Hepatic stellate cell (primary cell): ENCODE measurements around the gene RALGAPB.
"Not testable (repeated sequence)": the region's sequence is repeated elsewhere in the genome, so short reads cannot be mapped to it uniquely, and the experiment has no call there.

Experiments used
- DNase-seq: peaks from one replicate; pipeline ENCODE4 v3.0.0; 2011; ENCODE audit warnings: low spot score

The RALGAPB gene

GRCh38 chr20:38447251-38447661, 25.4 kb upstream of the RALGAPB start:
- DNase-seq: no peak

DNA sequence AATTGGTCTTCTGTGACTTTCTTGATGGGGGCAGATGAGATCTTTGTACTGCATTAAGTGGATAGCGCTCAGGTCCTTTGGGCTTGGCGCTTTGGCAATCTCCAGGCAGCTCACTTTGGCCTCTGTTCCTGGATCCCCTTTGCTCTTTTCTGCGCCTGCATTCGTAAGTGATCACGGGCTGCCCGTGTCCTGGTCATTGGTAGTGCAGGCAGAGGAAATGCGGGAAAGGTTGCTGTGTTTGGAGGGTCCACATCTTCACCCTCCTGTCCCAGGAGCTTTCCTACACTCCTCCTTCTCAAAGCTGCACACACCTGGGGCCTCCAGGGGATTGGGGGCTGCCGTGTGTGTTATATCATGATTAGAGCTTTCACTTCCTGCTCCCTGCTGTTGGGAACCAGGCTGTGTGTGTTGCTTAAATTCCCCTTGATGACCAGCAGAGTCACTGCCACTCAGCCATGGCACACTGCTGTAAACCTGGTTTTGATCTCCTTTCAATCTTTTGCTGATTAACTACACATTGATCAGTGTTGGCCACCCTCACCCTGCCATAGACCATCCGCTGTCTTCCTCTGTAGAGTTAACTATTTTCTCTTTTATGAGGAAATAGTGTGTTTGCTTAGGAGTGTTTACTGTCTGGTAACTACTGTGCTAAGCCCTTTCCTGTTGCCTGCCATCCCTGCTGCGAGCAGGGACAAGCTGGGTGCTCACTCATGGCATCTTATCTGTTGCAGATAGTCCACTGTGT, 24.5 kb upstream of the RALGAPB start:
- DNase-seq: no peak

- no peak for DNase-seq
Measured at GRCh38 chr20:38449046-38449445, 23.6 kb upstream of the RALGAPB start.

GRCh38 chr20:38450412-38450975, 22.1 kb upstream of the RALGAPB start:
- no peak for DNase-seq

DNA sequence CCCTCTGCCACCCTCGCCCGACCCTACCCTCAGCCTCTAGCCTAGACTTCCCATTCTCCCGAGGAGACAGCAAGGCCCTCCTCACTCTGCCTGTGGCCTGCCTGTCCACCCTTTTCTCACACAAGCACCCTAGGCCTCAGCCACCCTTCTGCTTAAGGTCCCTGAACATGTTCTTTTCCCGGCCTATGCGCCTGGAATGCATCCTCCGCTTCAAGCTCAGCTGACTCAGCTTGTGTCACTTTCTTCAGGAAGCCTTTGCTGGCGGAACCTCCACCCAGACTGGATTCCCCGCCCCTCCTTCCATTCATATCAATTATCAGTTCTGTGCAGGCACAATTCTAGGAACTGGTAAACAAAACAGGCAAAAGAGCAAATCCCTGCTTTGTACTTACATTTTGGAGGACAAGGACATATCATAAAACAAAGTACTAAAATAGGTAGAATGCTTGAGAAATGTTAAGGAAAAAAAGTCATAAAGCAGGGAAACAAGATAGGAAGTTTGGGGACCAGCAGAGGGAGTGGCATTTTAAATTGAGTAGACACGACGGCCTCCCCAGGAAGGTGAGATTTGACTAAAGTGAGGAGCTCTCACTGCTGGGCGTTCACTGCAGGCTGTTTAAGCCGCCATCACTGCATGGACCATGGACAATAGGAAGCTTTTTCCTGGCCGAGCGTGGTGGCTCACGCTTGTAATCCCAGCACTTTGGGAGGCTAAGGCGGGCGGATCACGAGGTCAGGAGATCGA, 19.6 kb upstream of the RALGAPB start:
- peak; percentile 53 for DNase-seq

GRCh38 chr20:38453941-38454340, 18.7 kb upstream of the RALGAPB start:
- no peak for DNase-seq

GRCh38 chr20:38454556-38455473, 17.8 kb upstream of the RALGAPB start:
- DNase-seq: no peak

DNA sequence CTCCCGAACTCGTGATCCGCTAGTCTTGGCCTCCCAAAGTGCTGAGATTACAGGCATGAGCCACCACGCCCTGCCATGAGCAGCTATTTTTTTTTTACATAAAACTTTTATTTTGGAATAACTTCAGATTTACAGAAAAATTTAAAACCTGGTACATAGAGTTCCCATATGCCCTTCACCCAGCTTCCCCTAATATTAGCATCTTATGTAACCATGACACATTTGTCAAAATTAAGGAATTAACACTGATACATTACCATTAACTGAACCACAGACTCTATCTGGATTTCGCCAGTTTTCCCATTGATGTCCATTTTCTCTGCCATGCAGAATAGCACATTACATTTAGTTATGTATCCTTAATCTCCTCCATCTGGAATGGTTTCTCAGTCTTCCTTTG, 14.3 kb upstream of the RALGAPB start:
- DNase-seq: no peak

DNA sequence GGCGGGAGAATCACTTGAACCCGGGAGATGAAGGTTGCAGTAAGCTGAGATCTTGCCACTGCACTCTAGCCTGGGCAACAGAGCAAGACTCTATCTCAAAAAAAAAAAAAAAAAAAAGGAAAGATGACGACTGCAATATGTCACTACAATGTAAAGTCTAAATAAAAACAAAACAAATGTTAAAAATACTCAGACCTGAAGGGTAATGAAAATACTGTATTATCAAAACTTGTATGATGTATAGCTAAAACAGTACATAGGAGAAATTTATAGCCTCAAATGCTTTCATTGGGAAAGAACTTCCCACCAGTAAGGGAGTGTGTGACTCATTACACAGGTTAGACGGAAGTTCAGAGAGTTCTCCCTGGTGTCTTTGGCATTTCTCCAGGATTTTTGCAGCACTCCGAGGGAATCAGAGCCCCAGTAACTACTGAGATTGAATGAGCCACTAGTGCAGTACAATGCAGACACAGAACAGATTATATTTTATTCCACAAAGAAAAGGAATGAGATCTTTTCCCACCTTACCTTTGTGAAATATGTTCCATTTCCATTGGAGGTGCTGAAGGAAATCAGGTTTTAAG, 12.5 kb upstream of the RALGAPB start:
- DNase-seq: peak; percentile 34

DNA sequence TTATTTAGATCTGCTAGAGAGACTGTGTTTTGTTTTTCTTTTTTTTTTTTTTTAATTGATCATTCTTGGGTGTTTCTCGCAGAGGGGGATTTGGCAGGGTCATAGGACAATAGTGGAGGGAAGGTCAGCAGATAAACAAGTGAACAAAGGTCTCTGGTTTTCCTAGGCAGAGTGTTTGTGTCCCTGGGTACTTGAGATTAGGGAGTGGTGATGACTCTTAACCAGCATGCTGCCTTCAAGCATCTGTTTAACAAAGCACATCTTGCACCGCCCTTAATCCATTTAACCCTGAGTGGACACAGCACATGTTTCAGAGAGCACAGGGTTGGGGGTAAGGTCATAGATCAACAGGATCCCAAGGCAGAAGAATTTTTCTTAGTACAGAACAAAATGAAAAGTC, 12.0 kb upstream of the RALGAPB start:
- not testable (repeated sequence) for DNase-seq

GRCh38 chr20:38461167-38461566, 11.5 kb upstream of the RALGAPB start:
- not testable (repeated sequence) for DNase-seq

GRCh38 chr20:38461569-38461968, 11.1 kb upstream of the RALGAPB start:
- not testable (repeated sequence) for DNase-seq

- no peak for DNase-seq
Measured at GRCh38 chr20:38466171-38466570, 6.5 kb upstream of the RALGAPB start.

GRCh38 chr20:38466983-38467382, 5.7 kb upstream of the RALGAPB start:
- DNase-seq: no peak

- no peak for DNase-seq
Measured at GRCh38 chr20:38471245-38471644, 1.4 kb upstream of the RALGAPB start.

- no peak for DNase-seq
Measured at GRCh38 chr20:38471987-38472512, 593 bp upstream of the RALGAPB start.

DNA sequence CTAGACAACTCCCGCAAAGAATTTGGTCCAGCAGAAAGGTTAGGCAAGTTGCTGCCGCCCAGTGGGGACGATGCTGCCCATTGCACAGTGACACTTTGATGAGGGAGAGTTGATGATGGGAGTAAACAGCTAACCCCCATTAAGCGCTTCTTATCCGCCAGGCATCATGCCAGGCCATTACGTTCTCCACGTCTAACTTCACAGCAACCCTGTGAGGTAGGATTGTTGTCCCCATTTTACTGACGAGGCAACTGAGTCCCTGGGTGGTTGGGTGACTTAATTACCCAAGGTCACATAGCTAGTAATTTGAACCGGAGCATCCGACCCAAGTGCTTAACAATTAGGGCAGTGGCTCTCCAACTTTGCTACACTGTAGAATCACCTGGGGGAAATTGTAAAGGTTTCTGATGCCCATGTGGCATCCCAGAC, 738 bp downstream of the RALGAPB start:
- no peak for DNase-seq

GRCh38 chr20:38477747-38478146, 5.1 kb downstream of the RALGAPB start:
- DNase-seq: no peak

GRCh38 chr20:38479596-38479995, 7.0 kb downstream of the RALGAPB start:
- DNase-seq: no peak

- DNase-seq: no peak
Measured at GRCh38 chr20:38485041-38485440, 12.4 kb downstream of the RALGAPB start.

DNA sequence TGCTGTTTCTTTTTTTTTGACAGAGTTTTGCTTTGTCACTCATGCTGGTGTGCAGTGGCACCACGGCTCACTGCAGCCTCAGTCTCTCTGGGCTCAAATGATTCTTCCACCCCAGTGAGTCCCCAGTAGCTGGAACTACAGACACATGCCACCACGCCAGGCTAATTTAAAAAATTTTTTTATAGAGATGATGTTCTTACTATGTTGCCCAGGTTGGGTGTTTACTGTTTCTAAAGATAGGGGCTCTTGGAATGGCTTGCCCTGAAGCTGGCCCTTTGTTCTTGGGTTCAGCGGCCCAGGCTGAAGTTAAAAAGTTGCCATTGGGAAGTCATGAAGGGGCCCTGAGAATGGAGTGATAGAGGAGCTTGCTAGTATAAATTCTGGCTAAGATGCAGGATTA, 16.5 kb downstream of the RALGAPB start:
- no peak for DNase-seq
